Stimulated activated CD4-positive, alpha-beta T cell treated with anti-CD3 and anti-CD28 coated beads, Interleukin-15, amount 100 ng/mL, for 24 hours (primary cell): Measurements from ENCODE around the gene MCEMP1.

Source experiments
- DNase-seq: peaks from one replicate; pipeline ENCODE4 v3.0.0-alpha.2; 2020

Gene MCEMP1

GRCh38 chr19:7676854-7677253 lies at the start of gene MCEMP1:
MCEMP1 (plus strand) TSS chr19:7677090; CDS start chr19:7677121, 31 bp downstream.
- DNase-seq, result no peak

- DNase-seq, result no peak
These were observed 49.7 kb upstream of the MCEMP1 start for GRCh38 chr19:7627166-7627565.

- DNase-seq, result no peak
These were observed 48.1 kb upstream of the MCEMP1 start for GRCh38 chr19:7628589-7629311.

- DNase-seq, result peak; percentile 94
These were observed 47.4 kb upstream of the MCEMP1 start, which contains the start of the genes PET100 and XAB2 for GRCh38 chr19:7629347-7630054. PET100 (plus strand) TSS chr19:7629793; CDS start chr19:7629834, 41 bp downstream. XAB2 (minus strand) TSS chr19:7629545; CDS start chr19:7629527, 18 bp downstream.

- DNase-seq, result no peak
These were observed 45.3 kb upstream of the MCEMP1 start for GRCh38 chr19:7631577-7631976.

- DNase-seq, result no peak
These were observed 44.3 kb upstream of the MCEMP1 start for GRCh38 chr19:7632340-7633203.

- DNase-seq, result no peak
These were observed 43.2 kb upstream of the MCEMP1 start, which contains the start of gene PCP2 for GRCh38 chr19:7633698-7634097. PCP2 (minus strand) TSS chr19:7633719; CDS start chr19:7633457, 262 bp downstream.

- no peak for DNase-seq
These were observed 41.2 kb upstream of the MCEMP1 start for GRCh38 chr19:7635670-7636069.

GRCh38 chr19:7636317-7636690 lies 40.6 kb upstream of the MCEMP1 start:
- no peak for DNase-seq

GRCh38 chr19:7636691-7637373 lies 40.1 kb upstream of the MCEMP1 start, which contains the start of gene STXBP2:
STXBP2 (plus strand) TSS chr19:7637110; CDS start chr19:7637150, 40 bp downstream.
- peak; percentile 91 for DNase-seq

- DNase-seq, result peak; percentile 26
These were observed 39.3 kb upstream of the MCEMP1 start for GRCh38 chr19:7637374-7638256.

GRCh38 chr19:7638802-7639465 lies 38.0 kb upstream of the MCEMP1 start:
- no peak for DNase-seq

GRCh38 chr19:7639863-7640348 lies 37.0 kb upstream of the MCEMP1 start:
- no peak for DNase-seq

- no peak for DNase-seq
These were observed 36.1 kb upstream of the MCEMP1 start for GRCh38 chr19:7640803-7641202.

- DNase-seq, result no peak
These were observed 35.3 kb upstream of the MCEMP1 start for GRCh38 chr19:7641290-7642276.

GRCh38 chr19:7642295-7643030 lies 34.4 kb upstream of the MCEMP1 start:
- DNase-seq, result no peak

- DNase-seq, result no peak
These were observed 33.9 kb upstream of the MCEMP1 start for GRCh38 chr19:7643031-7643415.
